Gastrocnemius medialis (tissue), 4 donors: ENCODE results near the gene VRK3. TPM values are rescaled to one million over a fixed set of nuclear protein-coding genes. Genes with fewer than 3 reads are reported as not detected.
A peak's percentile ranks its signal among the peaks of the same experiment; 100 is the strongest.

Source experiments
- ATAC-seq, 2 donors: fragments of 150-250 bp; one replicate each; pipeline ENCODE4 v1.9.1; 2016
- DNase-seq, 2 donors: peaks; one replicate each; pipeline ENCODE4 v3.0.0-alpha.2; 2019
- H3K27ac ChIP-seq, 4 donors: fragments of 200-600 bp; sonication (generic); 1 replicate in 1 of 4; 2 replicates in 3 of 4; pipeline ENCODE4 v1.5.1; 2016 to 2018; ENCODE audit warnings: mild to moderate bottlenecking in 2 of 4, moderate library complexity in 1 of 4
- H3K27me3 ChIP-seq, 3 donors: fragments of 200-600 bp; sonication (generic) in 2 of 3; 1 replicate in 1 of 3; 2 replicates in 2 of 3; pipeline versions ENCODE4 v1.5.1 to v1.6.0; 2016 to 2019; ENCODE audit warnings: mild to moderate bottlenecking in 1 of 3, moderate library complexity in 1 of 3
- H3K36me3 ChIP-seq, 2 donors: fragments of 200-600 bp; sonication (generic) in 1 of 2; one replicate each; pipeline ENCODE4 v1.5.1; 2017 to 2018
- H3K4me1 ChIP-seq, 2 donors: fragments of 200-600 bp; sonication (generic) in 1 of 2; one replicate each; pipeline ENCODE4 v1.5.1; 2016 to 2017; ENCODE audit warnings: mild to moderate bottlenecking in 2 of 2
- H3K4me3 ChIP-seq, 4 donors: fragments of 200-600 bp; sonication (generic) in 3 of 4; 1 replicate in 1 of 4; 2 replicates in 3 of 4; pipeline ENCODE4 v1.5.1; 2016 to 2019; ENCODE audit warnings: mild to moderate bottlenecking in 2 of 4
- H3K9me3 ChIP-seq, 3 donors: fragments of 200-600 bp; sonication (generic) in 2 of 3; 1 replicate in 1 of 3; 2 replicates in 2 of 3; pipeline ENCODE4 v1.5.1; 2016 to 2019
- POLR2A ChIP-seq, 2 donors: fragments of 450-650 bp; IDR thresholded peaks; one replicate each; pipeline ENCODE4 v1.6.1; 2017; ENCODE audit warnings: antibody characterized with exemption in 2 of 2, mild to moderate bottlenecking in 2 of 2, moderate library complexity in 2 of 2
- in situ Hi-C, 4 donors: fragments of 200-750 bp; cut with MboI; loops; one replicate each; pipeline versions ENCODE4 v1.15.0 to v1.8.0; 2017; ENCODE audit warnings: low sequenced_read_pairs in 4 of 4
- intact Hi-C: fragments of 100-400 bp; cut with DNase I; formaldehyde crosslinking; loops from one replicate; pipeline ENCODE4 v1.15.1; 2023; ENCODE audit warnings: low total_unique reads
- total RNA-seq, 4 donors: library from RNA; depleted of rRNA; stranded (reverse); fragments of >200 nt; gene quantifications; one replicate each; pipeline versions ENCODE4 v1.1.0 to v1.2.3, GENCODE V29; 2016
- TF ChIP-seq, protein P1 (sequence below), 5 experiments: fragments of 450-650 bp in 3 of 5; fragments of 200-600 bp in 2 of 5; sonication (generic) in 2 of 5; IDR thresholded peaks in 4 of 5; conservative IDR thresholded peaks in 1 of 5; 1 replicate in 4 of 5; 2 replicates in 1 of 5; pipeline ENCODE4 v1.5.1; 2016 to 2019; ENCODE audit warnings: antibody characterized with exemption in 5 of 5, mild to moderate bottlenecking in 3 of 5, moderate library complexity in 3 of 5

The VRK3 gene
- total RNA-seq, 4 donors from 2014 or later: 36.0 to 52.8 (median 39.9) TPM

- no peak for TF ChIP-seq POLR2A (IDR thresholded peaks at IDR 0.05)
- TF ChIP-seq, protein P1, sequence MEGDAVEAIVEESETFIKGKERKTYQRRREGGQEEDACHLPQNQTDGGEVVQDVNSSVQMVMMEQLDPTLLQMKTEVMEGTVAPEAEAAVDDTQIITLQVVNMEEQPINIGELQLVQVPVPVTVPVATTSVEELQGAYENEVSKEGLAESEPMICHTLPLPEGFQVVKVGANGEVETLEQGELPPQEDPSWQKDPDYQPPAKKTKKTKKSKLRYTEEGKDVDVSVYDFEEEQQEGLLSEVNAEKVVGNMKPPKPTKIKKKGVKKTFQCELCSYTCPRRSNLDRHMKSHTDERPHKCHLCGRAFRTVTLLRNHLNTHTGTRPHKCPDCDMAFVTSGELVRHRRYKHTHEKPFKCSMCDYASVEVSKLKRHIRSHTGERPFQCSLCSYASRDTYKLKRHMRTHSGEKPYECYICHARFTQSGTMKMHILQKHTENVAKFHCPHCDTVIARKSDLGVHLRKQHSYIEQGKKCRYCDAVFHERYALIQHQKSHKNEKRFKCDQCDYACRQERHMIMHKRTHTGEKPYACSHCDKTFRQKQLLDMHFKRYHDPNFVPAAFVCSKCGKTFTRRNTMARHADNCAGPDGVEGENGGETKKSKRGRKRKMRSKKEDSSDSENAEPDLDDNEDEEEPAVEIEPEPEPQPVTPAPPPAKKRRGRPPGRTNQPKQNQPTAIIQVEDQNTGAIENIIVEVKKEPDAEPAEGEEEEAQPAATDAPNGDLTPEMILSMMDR (IDR thresholded peaks at IDR 0.05 in 4 of 5, conservative IDR thresholded peaks at IDR 0.05 in 1 of 5): no peak
- intact Hi-C loops (no loop called here), in situ Hi-C loops (loop anchor here in 3 of 4 donors (25.0 kb wide), 1 partner anchor 197 kb away; no protein-coding TSS in a partner anchor)
- no peak for ATAC-seq
- DNase-seq: no peak
- Histone ChIP-seq H3K36me3 (no peaks in the 10 kb centered on the region), H3K9me3 (no peaks in the 10 kb centered on the region), H3K4me1 (peaks cover 3 to 6% of the 10 kb centered on the region in 2 donors), H3K4me3 (no peak overlapping the region), H3K27ac (no peak overlapping the region), H3K27me3 (no peaks in the 10 kb centered on the region)
Measured at GRCh38 chr19:49940482-49940791, 84.7 kb downstream of the VRK3 start.

DNA sequence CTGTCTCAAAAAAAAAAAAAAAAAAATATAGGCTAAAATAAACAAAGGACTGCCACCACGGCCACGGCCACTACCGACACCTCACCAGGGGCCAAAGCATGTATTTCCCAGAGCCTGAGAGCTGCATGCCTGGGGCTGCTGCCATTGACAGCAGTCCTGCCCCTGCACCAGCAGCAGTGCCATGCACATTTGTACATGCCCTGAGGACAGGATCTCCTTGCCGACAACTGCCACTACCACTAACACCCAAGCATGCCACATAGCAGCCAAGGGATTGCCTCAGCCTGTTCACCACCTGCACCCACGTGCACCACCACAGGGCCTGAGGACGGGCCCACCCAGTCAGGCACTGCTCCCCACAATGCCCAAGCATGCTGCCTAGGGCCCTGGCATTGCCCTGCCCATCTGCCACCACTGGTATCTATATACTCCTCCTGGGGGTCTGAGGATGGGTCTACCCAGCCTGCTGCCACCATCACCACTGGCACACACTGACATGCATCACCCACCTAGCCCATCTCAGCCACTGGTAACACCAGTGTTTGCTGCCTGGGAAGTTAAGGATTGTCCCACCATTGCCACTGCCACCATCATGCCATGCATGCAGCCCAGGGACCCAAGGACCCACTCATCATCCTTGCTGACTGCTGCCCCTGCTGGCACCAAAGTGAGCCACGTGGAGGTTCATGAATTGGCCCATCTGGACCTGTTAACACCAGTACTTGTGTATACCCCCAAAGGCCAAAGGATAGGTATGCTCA, 85.3 kb downstream of the VRK3 start:
- no peaks in the 10 kb centered on the region for H3K9me3 ChIP-seq
- H3K4me3 ChIP-seq: no peak overlapping the region
- H3K36me3 ChIP-seq: no peaks in the 10 kb centered on the region
- intact Hi-C loops (no loop called here), in situ Hi-C loops (loop anchor here in 3 of 4 donors (25.0 kb wide), 1 partner anchor 197 kb away; no protein-coding TSS in a partner anchor)
- ATAC-seq (no peak), DNase-seq (no peak)
- no peak overlapping the region for H3K27ac ChIP-seq
- no peaks in the 10 kb centered on the region for H3K27me3 ChIP-seq
- no peak for TF ChIP-seq POLR2A (IDR thresholded peaks at IDR 0.05)
- TF ChIP-seq, protein P1 (IDR thresholded peaks at IDR 0.05 in 4 of 5, conservative IDR thresholded peaks at IDR 0.05 in 1 of 5): no peak
- peaks cover 3 to 6% of the 10 kb centered on the region in 2 donors for H3K4me1 ChIP-seq

- TF ChIP-seq POLR2A (IDR thresholded peaks at IDR 0.05): no peak
- TF ChIP-seq, protein P1 (IDR thresholded peaks at IDR 0.05 in 4 of 5, conservative IDR thresholded peaks at IDR 0.05 in 1 of 5): no peak
- ATAC-seq (no peak), DNase-seq (no peak)
- Histone ChIP-seq H3K4me3 (no peak overlapping the region), H3K9me3 (no peaks in the 10 kb centered on the region), H3K27ac (no peak overlapping the region), H3K27me3 (no peaks in the 10 kb centered on the region), H3K4me1 (peaks cover 3 to 6% of the 10 kb centered on the region in 2 donors), H3K36me3 (no peaks in the 10 kb centered on the region)
- in situ Hi-C loops: loop anchor here in 3 of 4 donors (25.0 kb wide), 1 partner anchor 199 kb away; no protein-coding TSS in a partner anchor
- intact Hi-C loops: no loop called here
Measured at GRCh38 chr19:49938662-49939061, 86.5 kb downstream of the VRK3 start.

DNA sequence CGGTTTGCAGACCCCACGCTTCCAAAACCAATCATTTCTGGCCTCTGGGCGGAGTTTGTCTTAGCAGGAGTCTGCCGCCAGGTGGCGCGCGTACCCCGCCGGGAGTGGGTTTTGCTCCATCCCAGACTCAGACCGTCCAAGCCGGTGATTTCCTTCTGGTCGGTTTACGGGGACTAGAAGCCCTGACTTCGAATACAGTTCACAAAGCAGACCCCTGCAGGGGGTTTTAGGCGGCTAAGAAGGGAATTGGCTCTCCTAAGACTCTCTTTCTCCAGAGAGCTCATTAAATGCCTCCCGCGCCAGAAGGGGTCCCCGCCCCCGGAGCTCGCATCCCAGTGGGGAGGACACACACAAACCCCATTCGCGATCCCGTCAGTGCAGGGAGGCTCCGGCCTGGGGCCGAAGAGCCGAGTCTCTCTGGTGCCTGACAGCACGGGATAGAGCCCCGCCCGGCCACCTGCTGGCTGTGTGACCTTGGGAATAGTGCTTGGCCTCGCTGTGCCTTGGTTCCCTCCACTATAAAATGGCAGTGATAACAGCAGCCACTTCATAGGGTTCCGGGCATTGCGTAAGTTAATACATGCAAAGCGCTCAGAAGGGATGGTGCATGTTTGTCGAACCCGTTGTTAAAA, 87.3 kb downstream of the VRK3 start:
- no peaks in the 10 kb centered on the region for H3K9me3 ChIP-seq
- no peak for TF ChIP-seq POLR2A (IDR thresholded peaks at IDR 0.05)
- TF ChIP-seq, protein P1 (IDR thresholded peaks at IDR 0.05 in 4 of 5, conservative IDR thresholded peaks at IDR 0.05 in 1 of 5): peak; percentile 88 to 99 (median 94)
- H3K27ac ChIP-seq: no peak overlapping the region
- peak; percentile 50 to 55 for DNase-seq
- no peaks in the 10 kb centered on the region for H3K36me3 ChIP-seq
- H3K4me1 ChIP-seq: peaks cover 3 to 6% of the 10 kb centered on the region in 2 donors
- no peaks in the 10 kb centered on the region for H3K27me3 ChIP-seq
- peak overlapping the region in 3 of 4 donors; percentile 3 to 23 (median 19) for H3K4me3 ChIP-seq
- in situ Hi-C loops (loop anchor here in 3 of 4 donors (25.0 kb wide), 1 partner anchor 199 kb away; no protein-coding TSS in a partner anchor), intact Hi-C loops (loop anchor here (1.0 kb wide), 1 partner anchor 45 kb away; no protein-coding TSS in a partner anchor)
- peak; percentile 81 to 84 for ATAC-seq
